OCI-LY3 (cell line): Measurements from ENCODE around the gene FPGS.

Experiments
- EZH2phosphoT487 ChIP-seq: fragments of 200-600 bp; shearing (Covaris generic); IDR thresholded peaks from 2 replicates; pipeline ENCODE4 v1.6.1; 2018; ENCODE audit warnings: antibody characterized with exemption, mixed run types, low read depth
- TF ChIP-seq, protein P1 (sequence below): fragments of 200-600, 300-600 bp; sonication (generic); IDR thresholded peaks from 2 replicates; pipeline ENCODE4 v1.5.1; 2014; ENCODE audit warnings: antibody characterized with exemption, low read length, low read depth

DNA sequence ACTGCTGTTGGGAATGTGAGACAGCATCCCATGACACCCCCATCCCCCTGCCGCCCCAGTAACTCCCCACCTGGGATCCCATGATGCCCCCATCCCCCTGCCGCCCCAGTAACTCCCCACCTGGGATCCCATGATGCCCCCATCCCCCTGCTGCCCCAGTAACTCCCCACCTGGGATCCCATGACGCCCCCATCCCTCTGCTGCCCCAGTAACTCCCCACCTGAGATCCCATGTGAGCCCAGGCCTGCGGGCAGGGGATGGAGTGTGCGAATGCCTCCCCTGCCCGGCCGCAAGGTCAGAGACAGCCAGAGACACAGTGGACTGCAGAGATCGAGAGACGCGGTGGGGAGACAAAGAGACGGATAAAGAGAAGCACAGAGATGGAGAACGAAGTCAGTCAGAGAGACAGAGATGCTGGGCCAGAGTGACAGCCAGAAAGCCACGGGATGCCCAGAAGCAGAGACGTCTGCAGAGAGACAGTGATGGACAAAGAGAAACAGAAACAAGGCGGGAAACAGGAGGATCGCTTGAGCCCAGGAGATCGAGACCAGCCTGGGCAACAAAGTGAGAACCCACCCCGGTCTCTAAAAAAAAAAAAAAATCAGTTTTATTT lies 25.2 kb upstream of the FPGS start:
- TF ChIP-seq, protein P1, sequence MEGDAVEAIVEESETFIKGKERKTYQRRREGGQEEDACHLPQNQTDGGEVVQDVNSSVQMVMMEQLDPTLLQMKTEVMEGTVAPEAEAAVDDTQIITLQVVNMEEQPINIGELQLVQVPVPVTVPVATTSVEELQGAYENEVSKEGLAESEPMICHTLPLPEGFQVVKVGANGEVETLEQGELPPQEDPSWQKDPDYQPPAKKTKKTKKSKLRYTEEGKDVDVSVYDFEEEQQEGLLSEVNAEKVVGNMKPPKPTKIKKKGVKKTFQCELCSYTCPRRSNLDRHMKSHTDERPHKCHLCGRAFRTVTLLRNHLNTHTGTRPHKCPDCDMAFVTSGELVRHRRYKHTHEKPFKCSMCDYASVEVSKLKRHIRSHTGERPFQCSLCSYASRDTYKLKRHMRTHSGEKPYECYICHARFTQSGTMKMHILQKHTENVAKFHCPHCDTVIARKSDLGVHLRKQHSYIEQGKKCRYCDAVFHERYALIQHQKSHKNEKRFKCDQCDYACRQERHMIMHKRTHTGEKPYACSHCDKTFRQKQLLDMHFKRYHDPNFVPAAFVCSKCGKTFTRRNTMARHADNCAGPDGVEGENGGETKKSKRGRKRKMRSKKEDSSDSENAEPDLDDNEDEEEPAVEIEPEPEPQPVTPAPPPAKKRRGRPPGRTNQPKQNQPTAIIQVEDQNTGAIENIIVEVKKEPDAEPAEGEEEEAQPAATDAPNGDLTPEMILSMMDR: no peak
- TF ChIP-seq EZH2phosphoT487: no peak
